ENCODE results near the gene CNR2. TPM values are rescaled to one million over a fixed set of nuclear protein-coding genes. Genes with fewer than 3 reads are reported as not detected.
"Not testable (repeated sequence)": the region's sequence is repeated elsewhere in the genome, so short reads cannot be mapped to it uniquely, and the experiment has no call there.

Gene CNR2
- 5.2 TPM for polyA plus RNA-seq (2012; ENCODE audit: missing spikeins)

- FAIRE-seq = peak; percentile 36
- TF ChIP-seq POLR2AphosphoS5 (IDR thresholded peaks at IDR 0.05; ENCODE audit: low read depth, low read length) = peak; percentile 60; the same call in 1 of the 2 replicates
- peak; percentile 75 for TF ChIP-seq POLR2A (IDR thresholded peaks at IDR 0.05; ENCODE audit: low read depth, low read length)
- no peak for TF ChIP-seq TAF1 (IDR thresholded peaks at IDR 0.05; ENCODE audit: borderline replicate concordance, low read depth, low read length)
- DNase-seq (ENCODE audit: insufficient read length) = no peak
Observed at GRCh38 chr1:23913212-23913880, at the start of gene CNR2. Gene CNR2 (minus strand): TSS chr1:23913362. CDS start chr1:23875617, 37,745 bp downstream.

GRCh38 chr1:23960291-23961020 is 47.3 kb upstream of the CNR2 start:
- TF ChIP-seq TAF1 (IDR thresholded peaks at IDR 0.05; ENCODE audit: borderline replicate concordance, low read depth, low read length) (no peak), POLR2A (IDR thresholded peaks at IDR 0.05; ENCODE audit: low read depth, low read length) (no peak)
- DNase-seq (ENCODE audit: insufficient read length) (no peak), FAIRE-seq (peak; percentile 42)

- peak; percentile 94 for DNase-seq (ENCODE audit: insufficient read length)
- TF ChIP-seq POLR2A (IDR thresholded peaks at IDR 0.05; ENCODE audit: low read depth, low read length) (peak; percentile 95; the same call in 1 of the 2 replicates), POLR2AphosphoS5 (IDR thresholded peaks at IDR 0.05; ENCODE audit: low read depth, low read length) (peak; percentile 88; the same call in 1 of the 2 replicates), TAF1 (IDR thresholded peaks at IDR 0.05; ENCODE audit: borderline replicate concordance, low read depth, low read length) (peak; percentile 89)
- no peak for FAIRE-seq
Observed at GRCh38 chr1:23959461-23960290, 46.5 kb upstream of the CNR2 start, which contains the start of gene PNRC2. Gene PNRC2 (plus strand): TSS chr1:23959828. CDS start chr1:23961458, 1,630 bp downstream.

- DNase-seq (ENCODE audit: insufficient read length) (peak; percentile 65), FAIRE-seq (peak; percentile 96)
- TF ChIP-seq POLR2A (IDR thresholded peaks at IDR 0.05; ENCODE audit: low read depth, low read length) (peak; percentile 77), POLR2AphosphoS5 (IDR thresholded peaks at IDR 0.05; ENCODE audit: low read depth, low read length) (peak; percentile 94), TAF1 (IDR thresholded peaks at IDR 0.05; ENCODE audit: borderline replicate concordance, low read depth, low read length) (peak; percentile 86)
Observed at GRCh38 chr1:23958810-23959460, 45.8 kb upstream of the CNR2 start.

- DNase-seq (ENCODE audit: insufficient read length); FAIRE-seq: not testable (repeated sequence)
Observed at GRCh38 chr1:23958040-23958809, 45.1 kb upstream of the CNR2 start.

GRCh38 chr1:23957096-23957495 is 43.9 kb upstream of the CNR2 start:
- FAIRE-seq = no peak
- DNase-seq (ENCODE audit: insufficient read length) = no peak
- TF ChIP-seq TAF1 (IDR thresholded peaks at IDR 0.05; ENCODE audit: borderline replicate concordance, low read depth, low read length) (no peak), POLR2AphosphoS5 (IDR thresholded peaks at IDR 0.05; ENCODE audit: low read depth, low read length) (no peak), POLR2A (IDR thresholded peaks at IDR 0.05; ENCODE audit: low read depth, low read length) (no peak)

- TF ChIP-seq TAF1 (IDR thresholded peaks at IDR 0.05; ENCODE audit: borderline replicate concordance, low read depth, low read length) (no peak), POLR2AphosphoS5 (IDR thresholded peaks at IDR 0.05; ENCODE audit: low read depth, low read length) (no peak), POLR2A (IDR thresholded peaks at IDR 0.05; ENCODE audit: low read depth, low read length) (no peak)
- no peak for FAIRE-seq
- no peak for DNase-seq (ENCODE audit: insufficient read length)
Observed at GRCh38 chr1:23953020-23953419, 39.9 kb upstream of the CNR2 start.

GRCh38 chr1:23947366-23947765 is 34.2 kb upstream of the CNR2 start:
- FAIRE-seq = no peak

GRCh38 chr1:23936481-23937176 is 23.5 kb upstream of the CNR2 start:
- FAIRE-seq (no peak), DNase-seq (ENCODE audit: insufficient read length) (no peak)

More at GRCh38 chr1:23947366-23947765, 34.2 kb upstream of the CNR2 start:
- DNase-seq (ENCODE audit: insufficient read length) = no peak
- no peak for TF ChIP-seq POLR2A (IDR thresholded peaks at IDR 0.05; ENCODE audit: low read depth, low read length)
- TF ChIP-seq TAF1 (IDR thresholded peaks at IDR 0.05; ENCODE audit: borderline replicate concordance, low read depth, low read length) = no peak
- no peak for TF ChIP-seq POLR2AphosphoS5 (IDR thresholded peaks at IDR 0.05; ENCODE audit: low read depth, low read length)

GRCh38 chr1:23931491-23931880 is 18.3 kb upstream of the CNR2 start:
- DNase-seq (ENCODE audit: insufficient read length) = no peak
- no peak for TF ChIP-seq TAF1 (IDR thresholded peaks at IDR 0.05; ENCODE audit: borderline replicate concordance, low read depth, low read length)
- TF ChIP-seq POLR2A (IDR thresholded peaks at IDR 0.05; ENCODE audit: low read depth, low read length) = no peak
- no peak for TF ChIP-seq POLR2AphosphoS5 (IDR thresholded peaks at IDR 0.05; ENCODE audit: low read depth, low read length)
- peak; percentile 86 for FAIRE-seq

More at GRCh38 chr1:23936481-23937176, 23.5 kb upstream of the CNR2 start:
- no peak for TF ChIP-seq POLR2AphosphoS5 (IDR thresholded peaks at IDR 0.05; ENCODE audit: low read depth, low read length)
- no peak for TF ChIP-seq TAF1 (IDR thresholded peaks at IDR 0.05; ENCODE audit: borderline replicate concordance, low read depth, low read length)
- TF ChIP-seq POLR2A (IDR thresholded peaks at IDR 0.05; ENCODE audit: low read depth, low read length) = no peak
